HepG2 (cell line): ENCODE data around the gene NME4. TPM values are rescaled to one million over a fixed set of nuclear protein-coding genes. Genes with fewer than 3 reads are reported as not detected.

ENCODE experiments used
- AFF4 ChIP-seq: sonication (generic); formaldehyde crosslinking; IDR thresholded peaks from 2 replicates; pipeline ENCODE4 v1.4.0; 2020; ENCODE audit warnings: missing genetic modification reagents
- AHDC1 ChIP-seq: sonication (generic); formaldehyde crosslinking; IDR thresholded peaks from 2 replicates; pipeline ENCODE4 v1.5.1; 2020; ENCODE audit warnings: mild to moderate bottlenecking, missing genetic modification reagents, borderline replicate concordance
- ETS1 ChIP-seq: sonication (generic); formaldehyde crosslinking; IDR thresholded peaks from 2 replicates; pipeline ENCODE4 v1.4.0; 2020; ENCODE audit warnings: missing genetic modification reagents
- REPIN1 ChIP-seq: sonication (generic); formaldehyde crosslinking; IDR thresholded peaks from 2 replicates; pipeline ENCODE4 v1.8.0; 2022; ENCODE audit warnings: missing genetic modification reagents, low read depth, mild to moderate bottlenecking, borderline replicate concordance
- WIZ ChIP-seq: sonication (generic); formaldehyde crosslinking; IDR thresholded peaks from 2 replicates; pipeline ENCODE4 v1.5.1; 2020; ENCODE audit warnings: mild to moderate bottlenecking, missing genetic modification reagents
- ZBTB4 ChIP-seq: sonication (generic); formaldehyde crosslinking; IDR thresholded peaks from 2 replicates; pipeline ENCODE4 v1.4.0; 2020; ENCODE audit warnings: missing genetic modification reagents, mild to moderate bottlenecking, borderline replicate concordance
- ZNF543 ChIP-seq: sonication (generic); formaldehyde crosslinking; IDR thresholded peaks from 2 replicates; pipeline ENCODE4 v1.4.0; 2020; ENCODE audit warnings: mild to moderate bottlenecking, missing genetic modification reagents
- ZNF597 ChIP-seq: sonication (generic); formaldehyde crosslinking; IDR thresholded peaks from 2 replicates; pipeline ENCODE4 v1.5.0; 2020; ENCODE audit warnings: missing genetic modification reagents
- ZNF605 ChIP-seq: sonication (generic); formaldehyde crosslinking; IDR thresholded peaks from 2 replicates; pipeline ENCODE4 v1.8.0; 2022; ENCODE audit warnings: mild to moderate bottlenecking, missing genetic modification reagents
- polyA plus RNA-seq, 8 experiments: library from polyadenylated mRNA; depleted of rRNA in 3 of 8; stranded (reverse) in 7 of 8; unstranded in 1 of 8; fragments of >200 nt; fragmentation: Illumina TruSeq in 4 of 8; extraction: Trizol in 4 of 8; gene quantifications; 2 replicates each; pipeline versions ENCODE4 v1.2.1 to v1.2.3, GENCODE V29; 2011 to 2016; ENCODE audit warnings: low read depth in 4 of 8, missing spikeins in 1 of 8, mixed read lengths in 1 of 8; ENCODE audit not compliant: insufficient read depth in 1 of 8
- total RNA-seq, 5 experiments: library from RNA; depleted of rRNA; stranded (reverse); fragments of >200 nt; fragmentation: Illumina TruSeq; extraction: Trizol; gene quantifications; 2 replicates each; pipeline ENCODE4 v1.2.3, GENCODE V29; 2016; ENCODE audit warnings: low read depth in 1 of 5

NME4 gene
- total and polyA plus RNA-seq, 2 of the 13 experiments (the other 11 are each of a cell fraction or from before 2014, with no cell fraction given), result 121 to 263 TPM

GRCh38 chr16:405548-406506, 8.8 kb downstream of the NME4 start (continued):
- TF ChIP-seq ZBTB4 (CRISPR knock-in tag) (peak; percentile 55; the same call in 1 of the 2 replicates), AFF4 (CRISPR knock-in tag) (0 out of 2 replicates have a peak, but pooled peaks have one; percentile 70), AHDC1 (CRISPR knock-in tag) (peak; percentile 71; the same call in 1 of the 2 replicates), ZNF543 (CRISPR knock-in tag) (peak; percentile 84; the same call in 1 of the 2 replicates), ETS1 (no peak), WIZ (CRISPR knock-in tag) (no peak), REPIN1 (CRISPR knock-in tag) (no peak; the same call in 1 of the 2 replicates), ZNF605 (CRISPR knock-in tag) (peak; percentile 56; the same call in 1 of the 2 replicates), ZNF597 (CRISPR knock-in tag) (no peak)
